Islet of Langerhans (tissue), 1 donor: ENCODE measurements around the gene KDM3B.
"Not testable (repeated sequence)": the region's sequence is repeated elsewhere in the genome, so short reads cannot be mapped to it uniquely, and the experiment has no call there.

Experiments
- FAIRE-seq: peaks from one replicate; lab custom pipeline; 2011; peaks lifted over from hg19 to GRCh38; lab: Jason Lieb, UNC

The KDM3B gene

DNA sequence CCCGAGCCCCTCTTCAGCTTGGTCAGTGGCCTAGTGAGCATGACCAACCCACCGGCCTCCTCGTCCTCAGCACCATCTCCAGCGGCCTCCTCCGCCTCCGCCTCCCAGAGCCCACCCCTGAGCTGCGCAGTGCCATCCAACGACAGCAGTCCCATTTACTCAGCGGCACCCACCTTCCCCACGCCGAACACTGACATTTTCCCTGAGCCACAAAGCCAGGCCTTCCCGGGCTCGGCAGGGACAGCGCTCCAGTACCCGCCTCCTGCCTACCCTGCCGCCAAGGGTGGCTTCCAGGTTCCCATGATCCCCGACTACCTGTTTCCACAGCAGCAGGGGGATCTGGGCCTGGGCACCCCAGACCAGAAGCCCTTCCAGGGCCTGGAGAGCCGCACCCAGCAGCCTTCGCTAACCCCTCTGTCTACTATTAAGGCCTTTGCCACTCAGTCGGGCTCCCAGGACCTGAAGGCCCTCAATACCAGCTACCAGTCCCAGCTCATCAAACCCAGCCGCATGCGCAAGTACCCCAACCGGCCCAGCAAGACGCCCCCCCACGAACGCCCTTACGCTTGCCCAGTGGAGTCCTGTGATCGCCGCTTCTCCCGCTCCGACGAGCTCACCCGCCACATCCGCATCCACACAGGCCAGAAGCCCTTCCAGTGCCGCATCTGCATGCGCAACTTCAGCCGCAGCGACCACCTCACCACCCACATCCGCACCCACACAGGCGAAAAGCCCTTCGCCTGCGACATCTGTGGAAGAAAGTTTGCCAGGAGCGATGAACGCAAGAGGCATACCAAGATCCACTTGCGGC is 114.6 kb downstream of the KDM3B start:
- no peak for FAIRE-seq

DNA sequence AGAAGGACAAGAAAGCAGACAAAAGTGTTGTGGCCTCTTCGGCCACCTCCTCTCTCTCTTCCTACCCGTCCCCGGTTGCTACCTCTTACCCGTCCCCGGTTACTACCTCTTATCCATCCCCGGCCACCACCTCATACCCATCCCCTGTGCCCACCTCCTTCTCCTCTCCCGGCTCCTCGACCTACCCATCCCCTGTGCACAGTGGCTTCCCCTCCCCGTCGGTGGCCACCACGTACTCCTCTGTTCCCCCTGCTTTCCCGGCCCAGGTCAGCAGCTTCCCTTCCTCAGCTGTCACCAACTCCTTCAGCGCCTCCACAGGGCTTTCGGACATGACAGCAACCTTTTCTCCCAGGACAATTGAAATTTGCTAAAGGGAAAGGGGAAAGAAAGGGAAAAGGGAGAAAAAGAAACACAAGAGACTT is 115.2 kb downstream of the KDM3B start:
- FAIRE-seq, result no peak

DNA sequence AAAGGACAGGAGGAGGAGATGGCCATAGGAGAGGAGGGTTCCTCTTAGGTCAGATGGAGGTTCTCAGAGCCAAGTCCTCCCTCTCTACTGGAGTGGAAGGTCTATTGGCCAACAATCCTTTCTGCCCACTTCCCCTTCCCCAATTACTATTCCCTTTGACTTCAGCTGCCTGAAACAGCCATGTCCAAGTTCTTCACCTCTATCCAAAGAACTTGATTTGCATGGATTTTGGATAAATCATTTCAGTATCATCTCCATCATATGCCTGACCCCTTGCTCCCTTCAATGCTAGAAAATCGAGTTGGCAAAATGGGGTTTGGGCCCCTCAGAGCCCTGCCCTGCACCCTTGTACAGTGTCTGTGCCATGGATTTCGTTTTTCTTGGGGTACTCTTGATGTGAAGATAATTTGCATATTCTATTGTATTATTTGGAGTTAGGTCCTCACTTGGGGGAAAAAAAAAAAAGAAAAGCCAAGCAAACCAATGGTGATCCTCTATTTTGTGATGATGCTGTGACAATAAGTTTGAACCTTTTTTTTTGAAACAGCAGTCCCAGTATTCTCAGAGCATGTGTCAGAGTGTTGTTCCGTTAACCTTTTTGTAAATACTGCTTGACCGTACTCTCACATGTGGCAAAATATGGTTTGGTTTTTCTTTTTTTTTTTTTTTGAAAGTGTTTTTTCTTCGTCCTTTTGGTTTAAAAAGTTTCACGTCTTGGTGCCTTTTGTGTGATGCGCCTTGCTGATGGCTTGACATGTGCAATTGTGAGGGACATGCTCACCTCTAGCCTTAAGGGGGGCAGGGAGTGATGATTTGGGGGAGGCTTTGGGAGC is 115.9 kb downstream of the KDM3B start:
- FAIRE-seq, result no peak

DNA sequence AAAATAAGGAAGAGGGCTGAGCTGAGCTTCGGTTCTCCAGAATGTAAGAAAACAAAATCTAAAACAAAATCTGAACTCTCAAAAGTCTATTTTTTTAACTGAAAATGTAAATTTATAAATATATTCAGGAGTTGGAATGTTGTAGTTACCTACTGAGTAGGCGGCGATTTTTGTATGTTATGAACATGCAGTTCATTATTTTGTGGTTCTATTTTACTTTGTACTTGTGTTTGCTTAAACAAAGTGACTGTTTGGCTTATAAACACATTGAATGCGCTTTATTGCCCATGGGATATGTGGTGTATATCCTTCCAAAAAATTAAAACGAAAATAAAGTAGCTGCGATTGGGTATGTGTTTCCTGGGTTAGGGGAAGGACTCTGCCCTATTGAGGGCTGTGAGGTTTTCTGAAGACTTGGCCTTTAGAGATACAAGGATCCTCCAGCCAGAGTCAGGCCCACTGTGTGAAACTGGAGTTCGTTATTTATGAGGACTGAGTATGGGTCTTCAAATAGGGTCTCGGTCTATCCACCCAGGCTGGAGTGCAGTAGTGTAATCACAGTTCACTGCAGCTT is 116.6 kb downstream of the KDM3B start:
- no peak for FAIRE-seq

DNA sequence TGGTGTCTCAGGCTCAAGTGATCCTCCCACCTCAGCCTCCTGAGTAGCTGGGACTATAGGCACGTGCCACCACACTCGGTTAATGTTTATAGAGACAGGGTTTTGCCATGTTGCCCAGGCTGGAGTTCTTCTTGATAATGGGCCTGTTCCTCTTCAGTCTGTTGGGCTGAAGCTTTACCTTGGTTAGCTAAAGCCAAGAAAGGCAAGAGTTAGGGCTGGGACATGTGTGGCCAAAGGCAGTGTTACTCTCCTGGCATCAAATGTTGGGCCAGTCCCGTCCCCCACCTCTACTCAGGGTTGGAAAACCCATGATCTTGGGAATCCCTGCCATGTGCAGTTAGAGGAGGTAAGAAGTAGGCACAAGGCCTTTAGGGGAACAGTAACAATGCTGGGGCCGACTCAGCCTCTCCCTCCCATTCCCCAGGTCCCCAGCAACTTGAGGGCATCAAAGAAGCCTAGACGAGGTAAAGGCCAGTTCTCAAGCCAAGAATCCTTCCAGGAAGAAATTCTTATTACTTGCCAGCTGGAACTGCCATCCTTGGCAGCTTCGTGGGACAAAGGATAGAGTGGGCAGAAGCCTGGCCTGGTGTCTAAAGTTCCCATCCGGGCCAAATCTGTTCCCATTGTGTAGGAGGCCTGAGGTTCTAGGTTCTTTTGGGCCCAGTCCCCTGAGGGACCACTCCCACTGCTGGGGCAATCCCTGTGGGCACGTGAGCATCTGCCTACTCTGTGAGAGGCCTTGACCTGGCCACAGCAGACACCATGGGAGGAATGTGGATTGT is 117.2 kb downstream of the KDM3B start:
- no peak for FAIRE-seq

GRCh38 chr5:138470322-138471051 is 118.0 kb downstream of the KDM3B start:
- FAIRE-seq, result no peak

DNA sequence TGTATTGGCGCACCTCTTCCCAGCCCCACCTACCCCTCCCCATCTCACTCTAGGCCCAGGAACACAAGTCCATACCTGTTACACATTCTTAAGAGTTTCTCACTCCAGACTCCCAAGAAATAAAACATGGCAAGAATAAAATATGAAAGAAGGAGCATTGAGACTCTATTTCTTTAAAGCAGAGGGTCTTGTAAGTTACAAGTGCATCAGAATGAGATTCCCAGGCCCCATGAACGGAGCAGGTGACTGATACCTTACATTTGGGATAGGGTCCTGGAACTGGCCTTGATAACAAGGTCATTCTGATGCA is 118.5 kb downstream of the KDM3B start:
- no peak for FAIRE-seq

GRCh38 chr5:138472353-138472752 is 119.9 kb downstream of the KDM3B start:
- no peak for FAIRE-seq

DNA sequence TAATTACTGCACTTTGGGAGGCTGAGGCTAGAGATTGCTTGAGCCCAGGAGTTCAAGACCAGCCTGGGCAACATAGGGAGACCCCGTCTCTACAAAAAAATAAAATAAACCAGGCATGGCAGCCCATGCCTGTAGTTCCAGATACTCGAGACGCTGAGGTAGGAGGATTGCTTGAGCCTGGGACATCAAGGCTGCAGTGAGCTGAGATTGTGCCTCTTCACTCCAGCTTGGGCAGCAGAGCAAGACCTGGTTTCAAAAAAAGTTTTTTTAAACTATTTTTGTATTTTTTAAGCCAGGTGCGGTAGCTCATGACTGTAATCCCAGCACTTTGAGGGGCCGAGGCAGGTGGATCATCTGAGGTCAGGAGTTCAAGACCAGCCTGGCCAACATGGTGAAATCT is 120.7 kb downstream of the KDM3B start:
- not testable (repeated sequence) for FAIRE-seq

DNA sequence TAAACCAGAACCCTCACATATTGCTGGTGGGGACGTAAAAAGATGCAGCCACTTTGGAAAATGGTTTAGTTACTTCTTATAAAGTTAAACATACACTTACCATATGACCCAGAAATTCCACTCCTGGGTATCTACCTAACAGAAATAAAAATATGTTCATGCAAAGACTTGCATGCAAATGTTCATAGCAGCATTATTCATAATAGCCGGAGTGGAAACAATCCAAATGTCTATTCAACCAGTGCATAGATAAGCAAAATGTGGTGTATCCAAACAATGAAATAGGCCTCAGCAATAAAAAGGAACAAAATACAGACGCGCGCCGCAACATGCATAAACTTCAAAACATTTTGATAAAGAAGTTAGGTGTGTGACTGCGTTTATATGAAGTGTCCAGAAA is 124.4 kb downstream of the KDM3B start:
- no peak for FAIRE-seq

DNA sequence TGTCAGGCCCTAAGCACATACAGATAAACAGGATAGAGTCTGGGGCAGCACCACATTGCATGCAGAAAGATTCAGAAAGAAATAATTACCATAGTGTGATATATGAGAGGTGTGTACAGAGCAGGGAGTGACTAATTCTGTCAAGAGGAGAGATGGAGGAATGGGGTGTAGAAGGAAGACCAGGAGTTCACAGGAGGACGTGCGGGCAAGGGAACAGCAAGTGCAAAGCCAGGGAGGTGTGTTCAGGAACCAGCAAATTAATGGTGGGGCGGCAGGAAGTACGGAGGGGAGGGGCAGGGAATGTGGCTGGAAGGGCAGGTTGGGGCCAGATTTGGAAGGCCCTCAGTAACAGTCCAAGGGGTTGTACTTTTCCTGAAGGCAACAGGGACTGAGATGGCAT is 130.2 kb downstream of the KDM3B start:
- FAIRE-seq, result no peak
